LNCAP (cell line): Measurements from ENCODE around the gene WTAP.

Experiments used
- TF ChIP-seq, protein P1 (sequence below): fragments of 450-650 bp; IDR thresholded peaks from 2 replicates; pipeline ENCODE4 v1.5.1; 2017; ENCODE audit warnings: mild to moderate bottlenecking

Gene WTAP

DNA sequence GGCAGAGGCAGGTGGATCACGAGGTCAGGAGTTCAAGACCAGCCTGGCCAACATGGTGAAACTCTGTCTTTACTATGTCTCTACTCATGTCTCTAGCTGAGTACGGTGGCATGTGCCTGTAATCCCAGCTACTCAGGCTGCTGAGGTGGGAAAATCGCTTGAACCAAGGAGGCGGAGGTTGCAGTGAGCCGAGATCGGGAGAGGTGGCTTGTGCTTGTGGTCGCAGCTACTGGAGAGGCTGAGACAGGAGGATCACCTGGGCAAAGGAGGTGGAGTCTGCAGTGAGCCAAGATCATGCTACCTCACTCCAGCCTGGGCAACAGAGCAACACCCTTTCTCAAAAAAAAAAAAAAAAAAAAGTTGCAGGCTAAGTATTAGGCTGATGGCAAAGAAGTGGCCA, 8.0 kb upstream of the WTAP start:
- TF ChIP-seq, protein P1, sequence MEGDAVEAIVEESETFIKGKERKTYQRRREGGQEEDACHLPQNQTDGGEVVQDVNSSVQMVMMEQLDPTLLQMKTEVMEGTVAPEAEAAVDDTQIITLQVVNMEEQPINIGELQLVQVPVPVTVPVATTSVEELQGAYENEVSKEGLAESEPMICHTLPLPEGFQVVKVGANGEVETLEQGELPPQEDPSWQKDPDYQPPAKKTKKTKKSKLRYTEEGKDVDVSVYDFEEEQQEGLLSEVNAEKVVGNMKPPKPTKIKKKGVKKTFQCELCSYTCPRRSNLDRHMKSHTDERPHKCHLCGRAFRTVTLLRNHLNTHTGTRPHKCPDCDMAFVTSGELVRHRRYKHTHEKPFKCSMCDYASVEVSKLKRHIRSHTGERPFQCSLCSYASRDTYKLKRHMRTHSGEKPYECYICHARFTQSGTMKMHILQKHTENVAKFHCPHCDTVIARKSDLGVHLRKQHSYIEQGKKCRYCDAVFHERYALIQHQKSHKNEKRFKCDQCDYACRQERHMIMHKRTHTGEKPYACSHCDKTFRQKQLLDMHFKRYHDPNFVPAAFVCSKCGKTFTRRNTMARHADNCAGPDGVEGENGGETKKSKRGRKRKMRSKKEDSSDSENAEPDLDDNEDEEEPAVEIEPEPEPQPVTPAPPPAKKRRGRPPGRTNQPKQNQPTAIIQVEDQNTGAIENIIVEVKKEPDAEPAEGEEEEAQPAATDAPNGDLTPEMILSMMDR: no peak

DNA sequence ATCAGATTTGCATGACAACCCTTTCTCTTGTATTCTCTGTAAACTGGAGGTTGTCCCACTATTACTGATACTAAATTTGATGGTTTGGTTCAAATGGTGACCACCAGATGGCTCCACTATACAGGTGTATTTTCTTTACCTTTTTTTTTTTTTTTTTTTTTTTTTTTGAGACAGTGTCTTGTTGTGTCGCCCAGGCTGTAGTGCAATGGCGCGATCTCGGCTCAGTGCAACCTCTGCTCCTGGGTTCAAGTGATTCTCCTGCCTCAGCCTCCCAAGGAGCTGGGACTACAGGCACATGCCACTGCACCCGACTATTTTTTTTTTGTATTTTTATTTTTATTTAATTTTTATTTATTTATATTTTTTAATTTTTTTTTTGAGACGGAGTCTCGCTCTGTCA, 6.6 kb upstream of the WTAP start:
- TF ChIP-seq, protein P1: peak; percentile 51; the same call in 1 of the 2 replicates

GRCh38 chr6:159722655-159723054, 4.7 kb upstream of the WTAP start:
- TF ChIP-seq, protein P1: no peak

- TF ChIP-seq, protein P1: no peak
Measured at GRCh38 chr6:159723259-159723658, 4.0 kb upstream of the WTAP start.

GRCh38 chr6:159724778-159725177, 2.5 kb upstream of the WTAP start:
- TF ChIP-seq, protein P1: no peak

GRCh38 chr6:159726255-159726917, 920 bp upstream of the WTAP start:
- TF ChIP-seq, protein P1: no peak

DNA sequence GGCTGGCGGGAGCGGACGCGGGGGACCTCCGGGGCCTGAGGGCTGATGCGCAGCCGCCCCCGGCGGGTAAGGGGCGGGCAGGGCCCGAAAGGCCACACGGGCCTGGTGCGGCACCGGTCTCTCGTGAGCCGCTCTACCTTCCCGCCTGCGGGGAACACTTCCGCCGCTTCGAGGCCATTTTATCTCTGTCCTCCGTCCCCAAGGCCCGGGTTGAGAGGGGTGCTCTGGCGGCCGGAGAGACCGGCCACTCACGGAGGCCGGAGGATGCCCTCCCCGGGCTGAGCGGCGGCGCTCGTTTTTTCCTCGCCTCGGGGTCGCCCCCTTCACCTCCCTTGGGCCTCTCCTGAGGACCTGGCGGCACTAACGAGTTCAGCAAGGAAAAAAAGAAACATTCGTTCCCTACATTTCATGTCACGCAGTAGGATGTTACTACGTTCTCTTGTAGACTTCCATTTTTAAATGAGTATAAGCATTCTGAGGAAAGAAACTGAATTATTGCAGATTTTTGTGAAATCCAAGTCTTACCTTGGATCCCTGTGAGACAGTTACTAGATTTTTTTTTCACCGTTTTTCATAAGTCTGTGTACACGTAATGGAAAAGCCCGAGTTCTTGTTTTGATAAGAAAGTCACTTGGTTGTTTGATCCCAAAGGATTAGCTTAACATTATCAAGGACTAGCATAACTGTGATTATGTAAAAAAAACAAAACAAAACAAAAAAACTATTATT, 575 bp downstream of the WTAP start:
- TF ChIP-seq, protein P1: no peak
